Measurements from ENCODE around the gene SRPRA. TPM values are rescaled to one million over a fixed set of nuclear protein-coding genes. Genes with fewer than 3 reads are reported as not detected.

The SRPRA gene
- total RNA-seq, 1 experiment from 2014 or later, result 57.1 TPM

- no peak overlapping the region for H3K27ac ChIP-seq
- H3K9me3 ChIP-seq (ENCODE audit: insufficient read depth, low read depth), result no peaks in the 10 kb centered on the region; the same call in 1 of the 2 replicates
- H3K4me2 ChIP-seq, result no peak overlapping the region
- H4K20me1 ChIP-seq (ENCODE audit: insufficient read depth), result no peaks in the 10 kb centered on the region
- 0 out of 2 replicates have a peak, but pooled peaks cover 7% of the 10 kb centered on the region for H3F3A ChIP-seq (ENCODE audit: insufficient read depth, low read depth)
- H3K79me2 ChIP-seq (ENCODE audit: low read depth), result peaks cover 42% of the 10 kb centered on the region
- no peaks in the 10 kb centered on the region for H3K9me2 ChIP-seq (ENCODE audit: insufficient read depth)
- no TSS peak for BruUV-seq (replicated peaks)
- ChIA-PET CTCF (no interaction called here), POLR2A (ENCODE audit: unreplicated experiment) (no interaction called here)
- no peak overlapping the region for H3K4me3 ChIP-seq
- no peaks in the 10 kb centered on the region for H3K36me3 ChIP-seq (ENCODE audit: low read depth)
- no peak for DNase-seq
- TF ChIP-seq CTCF (conservative IDR thresholded peaks at IDR 0.05), result no peak
- TF ChIP-seq EZH2 (IDR thresholded peaks at IDR 0.05; ENCODE audit: low read depth), result no peak
- peaks cover 8% of the 10 kb centered on the region for H3K4me1 ChIP-seq (replicated peaks; ENCODE audit: insufficient read depth)
- no peaks in the 10 kb centered on the region for H3K27me3 ChIP-seq (ENCODE audit: insufficient read depth, low read depth)
- no peak overlapping the region for H2AFZ ChIP-seq
- intact Hi-C loops (cut with micrococcal nuclease; ENCODE audit: unreplicated experiment), result no loop called here
Measured at GRCh38 chr11:126217491-126217890, 51.2 kb downstream of the SRPRA start.

- intact Hi-C loops (cut with micrococcal nuclease; ENCODE audit: unreplicated experiment), result no loop called here
- no peak for TF ChIP-seq CTCF (conservative IDR thresholded peaks at IDR 0.05)
- TF ChIP-seq EZH2 (IDR thresholded peaks at IDR 0.05; ENCODE audit: low read depth), result no peak
- H3K9me3 ChIP-seq (ENCODE audit: insufficient read depth, low read depth), result no peaks in the 10 kb centered on the region; the same call in 1 of the 2 replicates
Measured at GRCh38 chr11:126216526-126217305, 52.0 kb downstream of the SRPRA start.

GRCh38 chr11:126214841-126215240 is 53.9 kb downstream of the SRPRA start:
- no peaks in the 10 kb centered on the region for H4K20me1 ChIP-seq (ENCODE audit: insufficient read depth)
- no peaks in the 10 kb centered on the region for H3K9me2 ChIP-seq (ENCODE audit: insufficient read depth)
- POLR2A ChIA-PET (ENCODE audit: unreplicated experiment), result no interaction called here
- no peak for DNase-seq
- BruUV-seq (replicated peaks), result no TSS peak
- H3K4me2 ChIP-seq, result no peak overlapping the region
- intact Hi-C loops (cut with micrococcal nuclease; ENCODE audit: unreplicated experiment), result no loop called here
- CTCF ChIA-PET, result no interaction called here
- no peak overlapping the region for H3K4me3 ChIP-seq
- H3K27me3 ChIP-seq (ENCODE audit: insufficient read depth, low read depth), result no peaks in the 10 kb centered on the region
- peaks cover 51% of the 10 kb centered on the region for H3K79me2 ChIP-seq (ENCODE audit: low read depth)
- H3K9me3 ChIP-seq (ENCODE audit: insufficient read depth, low read depth), result no peaks in the 10 kb centered on the region; the same call in 1 of the 2 replicates
- TF ChIP-seq EZH2 (IDR thresholded peaks at IDR 0.05; ENCODE audit: low read depth), result no peak
- no peak for TF ChIP-seq CTCF (conservative IDR thresholded peaks at IDR 0.05)
- H3K36me3 ChIP-seq (ENCODE audit: low read depth), result no peaks in the 10 kb centered on the region
- H3K4me1 ChIP-seq (replicated peaks; ENCODE audit: insufficient read depth), result peaks cover 18% of the 10 kb centered on the region
- no peak overlapping the region for H2AFZ ChIP-seq
- H3K27ac ChIP-seq, result no peak overlapping the region
- 0 out of 2 replicates have a peak, but pooled peaks cover 7% of the 10 kb centered on the region for H3F3A ChIP-seq (ENCODE audit: insufficient read depth, low read depth)

More at GRCh38 chr11:126216526-126217305, 52.0 kb downstream of the SRPRA start:
- Histone ChIP-seq H3K9me2 (ENCODE audit: insufficient read depth) (no peaks in the 10 kb centered on the region), H2AFZ (no peak overlapping the region), H3K79me2 (ENCODE audit: low read depth) (peaks cover 44% of the 10 kb centered on the region), H3K27ac (no peak overlapping the region), H3K36me3 (ENCODE audit: low read depth) (no peaks in the 10 kb centered on the region), H3K4me2 (no peak overlapping the region), H3K4me3 (no peak overlapping the region), H3K4me1 (replicated peaks; ENCODE audit: insufficient read depth) (peaks cover 9% of the 10 kb centered on the region), H3F3A (ENCODE audit: insufficient read depth, low read depth) (0 out of 2 replicates have a peak, but pooled peaks cover 7% of the 10 kb centered on the region), H3K27me3 (ENCODE audit: insufficient read depth, low read depth) (no peaks in the 10 kb centered on the region), H4K20me1 (ENCODE audit: insufficient read depth) (no peaks in the 10 kb centered on the region)
- no TSS peak for BruUV-seq (replicated peaks)
- ChIA-PET POLR2A (ENCODE audit: unreplicated experiment) (no interaction called here), CTCF (no interaction called here)
- DNase-seq, result no peak

Measured in PC-9 (cell line).